B cell (primary cell): ENCODE data around the gene AGAP9. TPM values are rescaled to one million over a fixed set of nuclear protein-coding genes. Genes with fewer than 3 reads are reported as not detected.
"Not testable (repeated sequence)": the region's sequence is repeated elsewhere in the genome, so short reads cannot be mapped to it uniquely, and the experiment has no call there.

Source experiments
- ATAC-seq: fragments of 200-7000 bp; cut with Tn5 transposase; one replicate; pipeline ENCODE4 v1.10.0; 2021; ENCODE audit warnings: low read depth, mild to moderate bottlenecking, moderate number of reproducible peaks, moderate library complexity
- CTCF ChIA-PET: fragments of 350-600 bp; sonication (Branson Sonifier 250); formaldehyde crosslinking; loops from one replicate; lab custom pipeline; 2021; ENCODE audit warnings: antibody characterized with exemption, inconsistent platforms; lab: Charles Lee
- POLR2A ChIA-PET: fragments of 350-600 bp; sonication (Branson Sonifier 250); formaldehyde crosslinking; loops from one replicate; lab custom pipeline; 2021; ENCODE audit warnings: antibody characterized with exemption; lab: Charles Lee
- DNase-seq: peaks from one replicate; pipeline ENCODE4 v3.0.0; 2013
- H2AFZ ChIP-seq: 2 replicates; pipeline ENCODE4 v1.6.1; 2012; ENCODE audit warnings: mild to moderate bottlenecking, low read depth, low read length; ENCODE audit not compliant: insufficient read depth, poor library complexity, severe bottlenecking
- H3K27ac ChIP-seq, 2 donors: 1 replicate in 1 of 2; 2 replicates in 1 of 2; pipeline ENCODE4 v1.5.1; 2012 to 2013; ENCODE audit warnings: low read length in 2 of 2, mild to moderate bottlenecking in 2 of 2, moderate library complexity in 1 of 2
- H3K27me3 ChIP-seq, 4 experiments: fragments of 200-600 bp in 1 of 4; sonication (generic) in 1 of 4; replicated peaks in 1 of 4; 1 replicate in 2 of 4; 2 replicates in 2 of 4; pipeline versions ENCODE4 v1.6.1 to v1.7.0; 2013 to 2016; ENCODE audit warnings: low read length in 3 of 4, mild to moderate bottlenecking in 2 of 4, mixed read lengths in 1 of 4, moderate library complexity in 1 of 4; ENCODE audit not compliant: insufficient read depth in 4 of 4, control insufficient read depth in 3 of 4; ENCODE audit errors: control extremely low read depth in 1 of 4
- H3K36me3 ChIP-seq, 2 experiments: replicated peaks in 1 of 2; 1 replicate in 1 of 2; 2 replicates in 1 of 2; pipeline versions ENCODE4 v1.6.1 to v1.7.1; 2013; ENCODE audit warnings: low read length in 1 of 2; ENCODE audit not compliant: insufficient read depth in 2 of 2, control insufficient read depth in 1 of 2; ENCODE audit errors: control extremely low read depth in 1 of 2, extremely low read depth in 1 of 2
- H3K4me1 ChIP-seq, 2 donors: fragments of 200-600 bp in 1 of 2; sonication (generic) in 1 of 2; 1 replicate in 1 of 2; 2 replicates in 1 of 2; pipeline versions ENCODE4 v1.5.1 to v1.6.1; 2013 to 2017; ENCODE audit warnings: low read length in 2 of 2; ENCODE audit not compliant: control insufficient read depth in 2 of 2, insufficient read depth in 2 of 2
- H3K4me2 ChIP-seq: replicated peaks from 2 replicates; pipeline ENCODE3; 2012; ENCODE audit warnings: mild to moderate bottlenecking, low read depth, low read length; ENCODE audit not compliant: poor library complexity, severe bottlenecking
- H3K4me3 ChIP-seq, 5 experiments: fragments of 200-600 bp in 1 of 5; sonication (generic) in 1 of 5; 1 replicate in 3 of 5; 2 replicates in 2 of 5; pipeline versions ENCODE4 v1.5.1 to v1.7.0; 2011 to 2016; ENCODE audit warnings: low read length in 4 of 5, mild to moderate bottlenecking in 4 of 5, low read depth in 2 of 5, control low read depth in 1 of 5, moderate library complexity in 1 of 5; ENCODE audit not compliant: insufficient read depth in 1 of 5; ENCODE audit errors: control extremely low read depth in 1 of 5, extremely low read depth in 1 of 5
- H3K79me2 ChIP-seq: fragments of 200-600 bp; sonication (generic); one replicate; pipeline ENCODE4 v1.6.0; 2016; ENCODE audit warnings: low read length; ENCODE audit not compliant: control insufficient read depth, insufficient read depth
- H3K9ac ChIP-seq: fragments of 200-600 bp; sonication (generic); 2 replicates; pipeline ENCODE4 v1.6.1; 2017; ENCODE audit warnings: mild to moderate bottlenecking, low read length, moderate library complexity
- H3K9me3 ChIP-seq, 3 donors: one replicate each; pipeline versions ENCODE4 v1.6.1 to v1.7.1; 2013; ENCODE audit warnings: low read length in 2 of 3; ENCODE audit not compliant: control insufficient read depth in 2 of 3, insufficient read depth in 1 of 3; ENCODE audit errors: control extremely low read depth in 1 of 3
- H4K20me1 ChIP-seq: 2 replicates; pipeline ENCODE4 v1.6.0; 2012; ENCODE audit warnings: mild to moderate bottlenecking, low read length; ENCODE audit not compliant: insufficient read depth, control insufficient read depth, poor library complexity, severe bottlenecking
- H3K27ac Mint-ChIP-seq: one replicate; pipeline ENCODE4 v1.8.0; 2021; ENCODE audit warnings: mixed read lengths
- H3K27me3 Mint-ChIP-seq: one replicate; pipeline ENCODE4 v1.8.0; 2021; ENCODE audit warnings: mixed read lengths
- H3K4me1 Mint-ChIP-seq: one replicate; pipeline ENCODE4 v1.8.0; 2021; ENCODE audit warnings: mixed read lengths
- H3K4me3 Mint-ChIP-seq: one replicate; pipeline ENCODE4 v1.8.0; 2021; ENCODE audit warnings: mixed read lengths
- H3K9me3 Mint-ChIP-seq: one replicate; pipeline ENCODE4 v1.8.0; 2022; ENCODE audit warnings: mixed read lengths; ENCODE audit not compliant: insufficient read depth
- WGBS: methylation state at CpG from one replicate; pipeline ENCODE4 v1.1.5; 2013; ENCODE audit warnings: missing lambda C conversion rate; ENCODE audit not compliant: insufficient coverage; 5-methylcytosine and 5-hydroxymethylcytosine counted together
- intact Hi-C: fragments of 100-400 bp; cut with micrococcal nuclease; formaldehyde crosslinking; loops from one replicate; pipeline ENCODE4 v1.10.0; 2022
- polyA plus RNA-seq: library from polyadenylated mRNA; depleted of rRNA; stranded (reverse); fragments of >200 nt; gene quantifications from 2 replicates; pipeline ENCODE4 v1.2.3, GENCODE V29; 2012
- total RNA-seq, 2 donors: library from RNA; stranded (reverse); fragments of 120-200 nt in 1 of 2; gene quantifications; 1 replicate in 1 of 2; 2 replicates in 1 of 2; pipeline versions ENCODE4 v1.2.3 to v1.2.4, GENCODE V29; 2013 to 2022

The AGAP9 gene
- total and polyA plus RNA-seq, 2 donors (not counting 1 experiment from before 2014, with no cell fraction given): 6.7 to 16.8 TPM

- H3K4me3 ChIP-seq, CTCF ChIA-PET, H3K4me1 ChIP-seq, H4K20me1 ChIP-seq, H3K9ac ChIP-seq, H3K27ac Mint-ChIP-seq, ATAC-seq, DNase-seq, H3K9me3 ChIP-seq, POLR2A ChIA-PET, H3K4me1 Mint-ChIP-seq, H3K9me3 Mint-ChIP-seq, H3K27me3 ChIP-seq, H3K4me2 ChIP-seq, H3K4me3 Mint-ChIP-seq, H3K36me3 ChIP-seq, H3K79me2 ChIP-seq, H2AFZ ChIP-seq, H3K27me3 Mint-ChIP-seq, intact Hi-C loops, H3K27ac ChIP-seq: not testable (repeated sequence)
- 87% methylated on average over 4 of the region's 11 CpGs for WGBS
These were observed 39.5 kb downstream of the AGAP9 start, which contains the start of gene ANXA8 for GRCh38 chr10:47483923-47484322. TSS of gene ANXA8 (minus strand) at chr10:47484115. CDS start at chr10:47483933, 182 bp downstream.

GRCh38 chr10:47482367-47482766 is 41.1 kb downstream of the AGAP9 start:
- H3K27me3 ChIP-seq, H3K4me1 Mint-ChIP-seq, POLR2A ChIA-PET, CTCF ChIA-PET, H3K9me3 Mint-ChIP-seq, H3K4me1 ChIP-seq, H4K20me1 ChIP-seq, H3K27ac Mint-ChIP-seq, H3K79me2 ChIP-seq, DNase-seq, H3K27me3 Mint-ChIP-seq, H3K36me3 ChIP-seq, H2AFZ ChIP-seq, intact Hi-C loops, H3K9ac ChIP-seq, H3K4me2 ChIP-seq, H3K4me3 ChIP-seq, ATAC-seq, H3K9me3 ChIP-seq, H3K4me3 Mint-ChIP-seq, H3K27ac ChIP-seq: not testable (repeated sequence)
- no CpG with 5 or more reads among the region's 1 CpG for WGBS

- H3K4me1 ChIP-seq, H3K9ac ChIP-seq, H3K36me3 ChIP-seq, H2AFZ ChIP-seq, DNase-seq, H3K27ac ChIP-seq, H3K9me3 Mint-ChIP-seq, H3K4me3 Mint-ChIP-seq, ATAC-seq, H3K27me3 Mint-ChIP-seq, CTCF ChIA-PET, H3K4me1 Mint-ChIP-seq, H3K27ac Mint-ChIP-seq, H3K4me3 ChIP-seq, H3K27me3 ChIP-seq, intact Hi-C loops, H4K20me1 ChIP-seq, H3K9me3 ChIP-seq, POLR2A ChIA-PET, H3K79me2 ChIP-seq, H3K4me2 ChIP-seq: not testable (repeated sequence)
- 100% methylated on average over 2 of the region's 6 CpGs for WGBS
These were observed 41.7 kb downstream of the AGAP9 start for GRCh38 chr10:47481768-47482181.

- H3K4me3 Mint-ChIP-seq, H3K27ac ChIP-seq, intact Hi-C loops, H3K27me3 ChIP-seq, H3K4me1 ChIP-seq, H4K20me1 ChIP-seq, H2AFZ ChIP-seq, H3K9ac ChIP-seq, H3K27ac Mint-ChIP-seq, H3K79me2 ChIP-seq, DNase-seq, ATAC-seq, H3K9me3 Mint-ChIP-seq, POLR2A ChIA-PET, H3K4me3 ChIP-seq, H3K36me3 ChIP-seq, H3K4me1 Mint-ChIP-seq, CTCF ChIA-PET, H3K9me3 ChIP-seq, H3K27me3 Mint-ChIP-seq, H3K4me2 ChIP-seq: not testable (repeated sequence)
- no CpG with 5 or more reads among the region's 10 CpGs for WGBS
These were observed 42.2 kb downstream of the AGAP9 start for GRCh38 chr10:47481182-47481766.
